ENCODE measurements around the gene PPM1L. TPM values are rescaled to one million over a fixed set of nuclear protein-coding genes. Genes with fewer than 3 reads are reported as not detected.

Gene PPM1L
- total RNA-seq, 4 donors from 2014 or later: 31.5 to 40.2 (median 34.0) TPM

- Histone ChIP-seq H3K4me1 (no peaks in the 10 kb centered on the region), H3K27me3 (no peaks in the 10 kb centered on the region), H3K27ac (no peak overlapping the region), H3K36me3 (no peaks in the 10 kb centered on the region), H3K4me3 (no peak overlapping the region), H3K9me3 (no peaks in the 10 kb centered on the region)
- 74% methylated on average over 3 of the region's 3 CpGs for WGBS
- no peak for DNase-seq (ENCODE audit: low spot score in 2 of 2)
- no peak for TF ChIP-seq POLR2A (IDR thresholded peaks at IDR 0.05)
- TF ChIP-seq POLR2AphosphoS5 (IDR thresholded peaks at IDR 0.05): no peak
- no peak for TF ChIP-seq CTCF (IDR thresholded peaks at IDR 0.05)
- TF ChIP-seq EP300 (IDR thresholded peaks at IDR 0.05): no peak
These were observed 282.7 kb downstream of the PPM1L start for GRCh38 chr3:161038725-161039124.

GRCh38 chr3:161042023-161042501 lies 286.0 kb downstream of the PPM1L start:
- no peak overlapping the region for H3K27ac ChIP-seq
- H3K4me1 ChIP-seq: no peaks in the 10 kb centered on the region
- TF ChIP-seq EP300 (IDR thresholded peaks at IDR 0.05) (no peak), POLR2A (IDR thresholded peaks at IDR 0.05) (no peak), POLR2AphosphoS5 (IDR thresholded peaks at IDR 0.05) (no peak), CTCF (IDR thresholded peaks at IDR 0.05) (no peak)
- no peak overlapping the region for H3K4me3 ChIP-seq
- H3K27me3 ChIP-seq: no peaks in the 10 kb centered on the region
- H3K9me3 ChIP-seq: no peaks in the 10 kb centered on the region
- H3K36me3 ChIP-seq: no peaks in the 10 kb centered on the region
- DNase-seq (ENCODE audit: low spot score in 2 of 2): no peak
- WGBS: 80% methylated on average over 2 of the region's 2 CpGs

GRCh38 chr3:161043336-161044035 lies 287.5 kb downstream of the PPM1L start:
- Histone ChIP-seq H3K4me3 (no peak overlapping the region), H3K9me3 (no peaks in the 10 kb centered on the region), H3K36me3 (no peaks in the 10 kb centered on the region), H3K4me1 (no peaks in the 10 kb centered on the region), H3K27me3 (no peaks in the 10 kb centered on the region), H3K27ac (no peak overlapping the region)
- TF ChIP-seq CTCF (IDR thresholded peaks at IDR 0.05): no peak
- no peak for TF ChIP-seq EP300 (IDR thresholded peaks at IDR 0.05)
- TF ChIP-seq POLR2A (IDR thresholded peaks at IDR 0.05): no peak
- 85% methylated on average over 5 of the region's 5 CpGs for WGBS
- no peak for DNase-seq (ENCODE audit: low spot score in 2 of 2)

- WGBS: 87% methylated on average over 4 of the region's 4 CpGs
- no peaks in the 10 kb centered on the region for H3K9me3 ChIP-seq
- H3K36me3 ChIP-seq: no peaks in the 10 kb centered on the region
- DNase-seq (ENCODE audit: low spot score in 2 of 2): no peak
- H3K27ac ChIP-seq: no peak overlapping the region
- no peak overlapping the region for H3K4me3 ChIP-seq
- no peak for TF ChIP-seq POLR2AphosphoS5 (IDR thresholded peaks at IDR 0.05)
- H3K27me3 ChIP-seq: no peaks in the 10 kb centered on the region
- no peaks in the 10 kb centered on the region for H3K4me1 ChIP-seq
These were observed 293.7 kb downstream of the PPM1L start for GRCh38 chr3:161049683-161050248.

GRCh38 chr3:161050935-161051334 lies 294.9 kb downstream of the PPM1L start:
- WGBS: 90% methylated on average over 3 of the region's 3 CpGs
- Histone ChIP-seq H3K27ac (no peak overlapping the region), H3K27me3 (no peaks in the 10 kb centered on the region), H3K36me3 (no peaks in the 10 kb centered on the region), H3K9me3 (no peaks in the 10 kb centered on the region), H3K4me1 (no peaks in the 10 kb centered on the region), H3K4me3 (no peak overlapping the region)
- TF ChIP-seq EP300 (IDR thresholded peaks at IDR 0.05) (no peak), CTCF (IDR thresholded peaks at IDR 0.05) (no peak), POLR2A (IDR thresholded peaks at IDR 0.05) (no peak), POLR2AphosphoS5 (IDR thresholded peaks at IDR 0.05) (no peak)
- DNase-seq (ENCODE audit: low spot score in 2 of 2): no peak

Data from suprapubic skin (tissue), 4 donors.